Measurements from ENCODE around the gene RGL4. TPM values are rescaled to one million over a fixed set of nuclear protein-coding genes. Genes with fewer than 3 reads are reported as not detected.

Gene RGL4
- total RNA-seq, 1 experiment from 2014 or later = not detected

- Histone ChIP-seq H2AFZ (no peak overlapping the region), H3K27me3 (ENCODE audit: insufficient read depth, low read depth) (no peaks in the 10 kb centered on the region), H3F3A (ENCODE audit: insufficient read depth, low read depth) (no peaks in the 10 kb centered on the region), H3K9me3 (ENCODE audit: insufficient read depth, low read depth) (no peaks in the 10 kb centered on the region), H3K4me3 (no peak overlapping the region), H3K4me1 (replicated peaks; ENCODE audit: insufficient read depth) (no peaks in the 10 kb centered on the region), H4K20me1 (ENCODE audit: insufficient read depth) (no peaks in the 10 kb centered on the region), H3K27ac (no peak overlapping the region), H3K9me2 (ENCODE audit: insufficient read depth) (no peaks in the 10 kb centered on the region), H3K4me2 (no peak overlapping the region), H3K36me3 (ENCODE audit: low read depth) (no peaks in the 10 kb centered on the region; the same call in 1 of the 2 replicates), H3K79me2 (ENCODE audit: low read depth) (no peaks in the 10 kb centered on the region)
- POLR2A ChIA-PET (ENCODE audit: unreplicated experiment) = no interaction called here
- DNase-seq = no peak
- TF ChIP-seq, protein P1, sequence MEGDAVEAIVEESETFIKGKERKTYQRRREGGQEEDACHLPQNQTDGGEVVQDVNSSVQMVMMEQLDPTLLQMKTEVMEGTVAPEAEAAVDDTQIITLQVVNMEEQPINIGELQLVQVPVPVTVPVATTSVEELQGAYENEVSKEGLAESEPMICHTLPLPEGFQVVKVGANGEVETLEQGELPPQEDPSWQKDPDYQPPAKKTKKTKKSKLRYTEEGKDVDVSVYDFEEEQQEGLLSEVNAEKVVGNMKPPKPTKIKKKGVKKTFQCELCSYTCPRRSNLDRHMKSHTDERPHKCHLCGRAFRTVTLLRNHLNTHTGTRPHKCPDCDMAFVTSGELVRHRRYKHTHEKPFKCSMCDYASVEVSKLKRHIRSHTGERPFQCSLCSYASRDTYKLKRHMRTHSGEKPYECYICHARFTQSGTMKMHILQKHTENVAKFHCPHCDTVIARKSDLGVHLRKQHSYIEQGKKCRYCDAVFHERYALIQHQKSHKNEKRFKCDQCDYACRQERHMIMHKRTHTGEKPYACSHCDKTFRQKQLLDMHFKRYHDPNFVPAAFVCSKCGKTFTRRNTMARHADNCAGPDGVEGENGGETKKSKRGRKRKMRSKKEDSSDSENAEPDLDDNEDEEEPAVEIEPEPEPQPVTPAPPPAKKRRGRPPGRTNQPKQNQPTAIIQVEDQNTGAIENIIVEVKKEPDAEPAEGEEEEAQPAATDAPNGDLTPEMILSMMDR (conservative IDR thresholded peaks at IDR 0.05) = no peak
- no peak for TF ChIP-seq EZH2 (IDR thresholded peaks at IDR 0.05; ENCODE audit: low read depth)
- intact Hi-C loops (cut with micrococcal nuclease; ENCODE audit: unreplicated experiment) = no loop called here
- BruUV-seq (replicated peaks) = no TSS peak
- CTCF ChIA-PET = no interaction called here
Measured at GRCh38 chr22:23697031-23697970, 6.5 kb downstream of the RGL4 start.

- H3K9me2 ChIP-seq (ENCODE audit: insufficient read depth) = no peaks in the 10 kb centered on the region
- H3K9me3 ChIP-seq (ENCODE audit: insufficient read depth, low read depth) = no peaks in the 10 kb centered on the region
- H3F3A ChIP-seq (ENCODE audit: insufficient read depth, low read depth) = no peaks in the 10 kb centered on the region
- H3K27me3 ChIP-seq (ENCODE audit: insufficient read depth, low read depth) = no peaks in the 10 kb centered on the region
- no peaks in the 10 kb centered on the region for H3K4me1 ChIP-seq (replicated peaks; ENCODE audit: insufficient read depth)
- DNase-seq = no peak
- no peaks in the 10 kb centered on the region; the same call in 1 of the 2 replicates for H3K36me3 ChIP-seq (ENCODE audit: low read depth)
- H3K27ac ChIP-seq = no peak overlapping the region
- TF ChIP-seq, protein P1 (conservative IDR thresholded peaks at IDR 0.05) = no peak
- TF ChIP-seq EZH2 (IDR thresholded peaks at IDR 0.05; ENCODE audit: low read depth) = no peak
- ChIA-PET CTCF (no interaction called here), POLR2A (ENCODE audit: unreplicated experiment) (no interaction called here)
- no peak overlapping the region for H2AFZ ChIP-seq
- no peaks in the 10 kb centered on the region for H4K20me1 ChIP-seq (ENCODE audit: insufficient read depth)
- intact Hi-C loops (cut with micrococcal nuclease; ENCODE audit: unreplicated experiment) = no loop called here
- H3K4me3 ChIP-seq = no peak overlapping the region
- H3K79me2 ChIP-seq (ENCODE audit: low read depth) = no peaks in the 10 kb centered on the region
- BruUV-seq (replicated peaks) = no TSS peak
- no peak overlapping the region for H3K4me2 ChIP-seq
Measured at GRCh38 chr22:23698094-23698493, 7.3 kb downstream of the RGL4 start.

DNA sequence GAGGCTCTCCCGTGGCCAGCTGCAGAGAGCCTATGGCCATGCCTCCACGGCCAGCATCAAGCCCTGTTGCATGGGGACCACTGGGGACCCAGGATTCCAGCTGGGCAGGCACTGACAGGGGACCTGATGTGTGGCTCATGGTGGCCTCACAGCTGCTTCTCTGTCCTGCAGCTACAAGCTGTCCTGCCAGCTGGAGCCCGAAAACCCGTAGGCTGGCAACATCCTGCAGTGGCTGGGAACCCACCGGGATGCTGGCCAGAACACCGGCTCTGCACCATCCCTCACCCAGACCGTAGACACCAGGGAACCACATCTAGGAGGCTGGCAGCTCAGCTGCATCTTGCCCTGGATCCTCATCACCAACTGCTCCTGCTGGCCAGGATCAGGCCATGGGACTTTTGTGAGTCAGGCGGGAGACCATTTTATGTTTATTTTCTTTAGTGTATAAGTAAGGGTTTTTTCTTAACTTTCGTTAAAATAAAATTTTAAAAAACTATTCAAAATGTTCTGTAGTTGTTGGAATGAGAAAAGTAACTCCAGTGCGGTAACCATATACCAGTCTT, 7.9 kb downstream of the RGL4 start:
- POLR2A ChIA-PET (ENCODE audit: unreplicated experiment) = no interaction called here
- H3K4me2 ChIP-seq = no peak overlapping the region
- no peaks in the 10 kb centered on the region for H3F3A ChIP-seq (ENCODE audit: insufficient read depth, low read depth)
- no peaks in the 10 kb centered on the region for H3K27me3 ChIP-seq (ENCODE audit: insufficient read depth, low read depth)
- H3K79me2 ChIP-seq (ENCODE audit: low read depth) = no peaks in the 10 kb centered on the region
- DNase-seq = no peak
- no peaks in the 10 kb centered on the region for H3K9me3 ChIP-seq (ENCODE audit: insufficient read depth, low read depth)
- H3K36me3 ChIP-seq (ENCODE audit: low read depth) = no peaks in the 10 kb centered on the region; the same call in 1 of the 2 replicates
- H3K4me3 ChIP-seq = no peak overlapping the region
- intact Hi-C loops (cut with micrococcal nuclease; ENCODE audit: unreplicated experiment) = no loop called here
- H3K27ac ChIP-seq = no peak overlapping the region
- H4K20me1 ChIP-seq (ENCODE audit: insufficient read depth) = no peaks in the 10 kb centered on the region
- H2AFZ ChIP-seq = no peak overlapping the region
- CTCF ChIA-PET = no interaction called here
- no peaks in the 10 kb centered on the region for H3K9me2 ChIP-seq (ENCODE audit: insufficient read depth)
- H3K4me1 ChIP-seq (replicated peaks; ENCODE audit: insufficient read depth) = no peaks in the 10 kb centered on the region
- TF ChIP-seq EZH2 (IDR thresholded peaks at IDR 0.05; ENCODE audit: low read depth) = no peak
- TF ChIP-seq, protein P1 (conservative IDR thresholded peaks at IDR 0.05) = no peak
- no TSS peak for BruUV-seq (replicated peaks)
